CD4-positive, alpha-beta T cell (primary cell): ENCODE data around the gene CLSTN2. TPM values are rescaled to one million over a fixed set of nuclear protein-coding genes. Genes with fewer than 3 reads are reported as not detected.

Experiments
- ATAC-seq: fragments of 200-7000 bp; cut with Tn5 transposase; one replicate; pipeline ENCODE4 v1.10.0; 2022; ENCODE audit warnings: mild to moderate bottlenecking; ENCODE audit not compliant: poor library complexity
- CTCF ChIA-PET: fragments of 350-600 bp; sonication (Branson Sonifier 250); formaldehyde crosslinking; loops from one replicate; lab custom pipeline; 2021; ENCODE audit warnings: antibody characterized with exemption, inconsistent platforms; lab: Charles Lee
- POLR2A ChIA-PET: fragments of 350-600 bp; sonication (Branson Sonifier 250); formaldehyde crosslinking; loops from one replicate; lab custom pipeline; 2021; ENCODE audit warnings: antibody characterized with exemption, inconsistent platforms; lab: Charles Lee
- DNase-seq, 14 experiments: peaks; one replicate each; pipeline ENCODE4 v3.0.0-alpha.2; 2013 to 2020; ENCODE audit warnings: mixed read lengths in 2 of 14
- H3K27ac ChIP-seq, 2 donors: one replicate each; pipeline versions ENCODE4 v1.5.1 to v1.7.0; 2013; ENCODE audit warnings: low read length in 2 of 2, low read depth in 1 of 2, mild to moderate bottlenecking in 1 of 2
- H3K27me3 ChIP-seq, 2 experiments: 1 replicate in 1 of 2; 2 replicates in 1 of 2; pipeline versions ENCODE4 v1.6.1 to v1.7.0; 2013; ENCODE audit warnings: low read length in 2 of 2, control low read depth in 1 of 2, mild to moderate bottlenecking in 1 of 2, moderate library complexity in 1 of 2; ENCODE audit not compliant: insufficient read depth in 2 of 2, control insufficient read depth in 1 of 2
- H3K36me3 ChIP-seq: one replicate; pipeline ENCODE4 v1.6.1; 2013; ENCODE audit warnings: low read length, control low read depth; ENCODE audit not compliant: insufficient read depth
- H3K4me1 ChIP-seq: one replicate; pipeline ENCODE4 v1.6.1; 2013; ENCODE audit warnings: low read length, control low read depth; ENCODE audit not compliant: insufficient read depth
- H3K4me3 ChIP-seq: one replicate; pipeline ENCODE4 v1.5.1; 2013; ENCODE audit warnings: mild to moderate bottlenecking, low read length, moderate library complexity
- H3K9me3 ChIP-seq, 2 experiments: 1 replicate in 1 of 2; 2 replicates in 1 of 2; pipeline versions ENCODE4 v1.6.1 to v1.7.0; 2013; ENCODE audit warnings: low read length in 2 of 2, mild to moderate bottlenecking in 2 of 2, control low read depth in 1 of 2, moderate library complexity in 1 of 2; ENCODE audit not compliant: control insufficient read depth in 1 of 2, insufficient read depth in 1 of 2
- H3K27ac Mint-ChIP-seq: one replicate; pipeline ENCODE4 v1.8.0; 2020; ENCODE audit warnings: mixed read lengths
- H3K27me3 Mint-ChIP-seq: one replicate; pipeline ENCODE4 v1.8.0; 2021; ENCODE audit warnings: mixed read lengths
- H3K36me3 Mint-ChIP-seq: one replicate; pipeline ENCODE4 v1.8.0; 2021; ENCODE audit warnings: low read depth, mixed read lengths
- H3K4me1 Mint-ChIP-seq: one replicate; pipeline ENCODE4 v1.8.0; 2021; ENCODE audit warnings: low read depth, mixed read lengths
- H3K4me3 Mint-ChIP-seq: one replicate; pipeline ENCODE4 v1.8.0; 2020; ENCODE audit warnings: mild to moderate bottlenecking, mixed read lengths
- H3K9me3 Mint-ChIP-seq: one replicate; pipeline ENCODE4 v1.8.0; 2020; ENCODE audit warnings: mixed read lengths
- CTCF ChIP-seq: fragments of 200-600 bp; IDR thresholded peaks from one replicate; pipeline ENCODE4 v1.8.0; 2022; ENCODE audit warnings: antibody characterized with exemption, mild to moderate bottlenecking
- intact Hi-C, 2 experiments: fragments of 100-400 bp; cut with DNase I in 1 of 2; cut with micrococcal nuclease in 1 of 2; formaldehyde crosslinking; loops; one replicate each; pipeline versions ENCODE4 v1.15.1 to v1.9.0; 2023 to 2025; cut with DNase I, micrococcal nuclease
- total RNA-seq, 174 experiments: library from RNA in 2 of 174; stranded (reverse) in 2 of 174; gene quantifications; one replicate each; pipeline ENCODE4 v1.2.3 and lab custom pipeline; 2021 to 2026

Gene CLSTN2
- total RNA-seq, 2 experiments from 2014 or later = not detected

GRCh38 chr3:140497331-140497730, 562.3 kb downstream of the CLSTN2 start:
- no peak for DNase-seq
- intact Hi-C loops = no loop called here
- no peak overlapping the region for H3K4me3 ChIP-seq
- TF ChIP-seq CTCF = no peak
- Mint-ChIP-seq H3K27me3 (peaks cover under 1% of the 10 kb centered on the region), H3K4me3 (no peak overlapping the region), H3K4me1 (no peaks in the 10 kb centered on the region), H3K36me3 (no peaks in the 10 kb centered on the region), H3K27ac (no peak overlapping the region), H3K9me3 (no peaks in the 10 kb centered on the region)
- ATAC-seq = no peak
- POLR2A ChIA-PET = no interaction called here
- no peaks in the 10 kb centered on the region for H3K27me3 ChIP-seq
- no peaks in the 10 kb centered on the region for H3K36me3 ChIP-seq
- H3K9me3 ChIP-seq = no peaks in the 10 kb centered on the region
- CTCF ChIA-PET = interaction anchor here (0.6 kb wide), 1 partner anchor 216 kb away, joined by 3 read pairs; no protein-coding TSS in a partner anchor
- H3K27ac ChIP-seq = no peak overlapping the region
- H3K4me1 ChIP-seq = no peaks in the 10 kb centered on the region

GRCh38 chr3:140499114-140499757, 564.3 kb downstream of the CLSTN2 start:
- no peaks in the 10 kb centered on the region for H3K4me1 ChIP-seq
- no peak for TF ChIP-seq CTCF
- H3K9me3 Mint-ChIP-seq = no peaks in the 10 kb centered on the region
- no peak overlapping the region for H3K4me3 ChIP-seq
- ATAC-seq = no peak
- H3K27ac ChIP-seq = no peak overlapping the region
- no peaks in the 10 kb centered on the region for H3K36me3 ChIP-seq
- H3K4me3 Mint-ChIP-seq = no peak overlapping the region
- H3K9me3 ChIP-seq = no peaks in the 10 kb centered on the region
- H3K36me3 Mint-ChIP-seq = no peaks in the 10 kb centered on the region
- ChIA-PET POLR2A (no interaction called here), CTCF (no interaction called here)
- intact Hi-C loops = no loop called here
- no peaks in the 10 kb centered on the region for H3K27me3 ChIP-seq
- DNase-seq = no peak
- H3K4me1 Mint-ChIP-seq = no peaks in the 10 kb centered on the region
- H3K27ac Mint-ChIP-seq = no peak overlapping the region
- peaks cover 4% of the 10 kb centered on the region for H3K27me3 Mint-ChIP-seq

GRCh38 chr3:140500473-140500872, 565.5 kb downstream of the CLSTN2 start:
- H3K9me3 Mint-ChIP-seq = no peaks in the 10 kb centered on the region
- no peak for TF ChIP-seq CTCF
- Histone ChIP-seq H3K27ac (no peak overlapping the region), H3K4me1 (no peaks in the 10 kb centered on the region), H3K4me3 (no peak overlapping the region), H3K27me3 (no peaks in the 10 kb centered on the region), H3K36me3 (no peaks in the 10 kb centered on the region), H3K9me3 (no peaks in the 10 kb centered on the region)
- intact Hi-C loops = no loop called here
- ChIA-PET CTCF (no interaction called here), POLR2A (no interaction called here)
- H3K4me3 Mint-ChIP-seq = no peak overlapping the region
- ATAC-seq (no peak), DNase-seq (no peak)
- no peaks in the 10 kb centered on the region for H3K4me1 Mint-ChIP-seq
- no peaks in the 10 kb centered on the region for H3K36me3 Mint-ChIP-seq
- H3K27me3 Mint-ChIP-seq = peaks cover 4% of the 10 kb centered on the region
- H3K27ac Mint-ChIP-seq = no peak overlapping the region
